ENCODE data around the gene ISCA1.
"Not testable (repeated sequence)": the region's sequence is repeated elsewhere in the genome, so short reads cannot be mapped to it uniquely, and the experiment has no call there.

The ISCA1 gene

GRCh38 chr9:86282077-86282978 lies at the start of gene ISCA1:
TSS of gene ISCA1 (minus strand) at chr9:86282538. CDS start at chr9:86282458, 80 bp downstream.
- DNase-seq (ENCODE audit: low spot score) = peak; percentile 95

DNA sequence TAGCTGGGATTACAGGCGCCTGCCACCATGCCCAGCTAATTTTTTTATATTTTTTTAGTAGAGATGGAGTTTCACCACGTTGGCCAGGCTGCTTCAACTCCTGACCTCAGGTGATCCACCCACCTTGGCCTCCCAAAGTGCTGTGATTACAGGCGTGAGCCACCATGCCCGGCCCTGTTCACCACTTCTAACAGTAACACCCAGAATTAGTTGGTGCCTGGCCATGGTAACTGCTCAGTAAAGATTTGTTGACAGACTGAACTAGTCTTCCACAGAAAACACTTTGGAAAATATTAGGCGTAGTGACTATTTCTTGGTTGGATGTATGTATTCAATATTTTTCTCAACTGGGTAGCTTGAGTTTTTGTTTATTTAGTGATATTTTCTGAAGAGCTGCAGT lies 47.8 kb upstream of the ISCA1 start:
- DNase-seq (ENCODE audit: low spot score) = no peak

DNA sequence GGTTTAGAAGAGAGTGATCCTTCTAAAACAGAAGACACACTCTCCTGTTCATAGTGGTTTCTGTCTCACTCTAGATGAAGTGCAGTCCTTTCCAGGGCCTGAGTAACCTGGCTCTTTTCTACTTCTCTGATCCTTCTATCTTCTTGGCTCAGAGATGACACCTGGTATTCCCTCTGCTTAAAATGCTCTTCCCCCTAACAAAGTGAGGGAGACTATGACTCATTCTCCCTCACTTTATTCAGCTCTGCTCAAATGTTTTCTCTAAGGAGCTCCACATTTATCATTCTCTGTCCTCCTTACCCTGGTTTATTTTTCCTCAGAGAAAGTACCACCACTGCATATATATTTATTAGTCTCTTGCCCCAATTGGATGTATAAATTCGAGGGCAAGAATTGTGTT lies 47.3 kb upstream of the ISCA1 start:
- DNase-seq (ENCODE audit: low spot score) = no peak

GRCh38 chr9:86328156-86328555 lies 45.8 kb upstream of the ISCA1 start:
- no peak for DNase-seq (ENCODE audit: low spot score)

- no peak for DNase-seq (ENCODE audit: low spot score)
These were observed 44.2 kb upstream of the ISCA1 start for GRCh38 chr9:86326536-86326935.

DNA sequence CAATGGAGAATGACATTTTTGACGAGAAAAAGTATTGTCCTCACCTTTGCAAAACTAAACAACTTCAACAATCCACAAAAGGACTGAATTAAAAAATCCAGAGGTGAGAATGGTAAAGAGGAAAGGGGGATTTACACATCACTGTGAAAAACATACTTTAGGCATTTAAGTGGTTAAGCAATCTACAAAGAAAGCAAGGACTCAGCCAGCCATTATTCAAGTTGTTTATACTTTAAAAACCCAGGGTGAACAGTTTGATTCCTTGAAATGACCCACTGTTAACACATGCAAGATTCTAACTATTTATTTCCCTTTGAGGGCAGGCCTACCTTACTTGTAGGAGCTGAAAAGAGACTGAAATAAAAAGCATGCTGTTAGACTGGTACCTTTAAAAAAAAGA lies 42.6 kb upstream of the ISCA1 start:
- no peak for DNase-seq (ENCODE audit: low spot score)

DNA sequence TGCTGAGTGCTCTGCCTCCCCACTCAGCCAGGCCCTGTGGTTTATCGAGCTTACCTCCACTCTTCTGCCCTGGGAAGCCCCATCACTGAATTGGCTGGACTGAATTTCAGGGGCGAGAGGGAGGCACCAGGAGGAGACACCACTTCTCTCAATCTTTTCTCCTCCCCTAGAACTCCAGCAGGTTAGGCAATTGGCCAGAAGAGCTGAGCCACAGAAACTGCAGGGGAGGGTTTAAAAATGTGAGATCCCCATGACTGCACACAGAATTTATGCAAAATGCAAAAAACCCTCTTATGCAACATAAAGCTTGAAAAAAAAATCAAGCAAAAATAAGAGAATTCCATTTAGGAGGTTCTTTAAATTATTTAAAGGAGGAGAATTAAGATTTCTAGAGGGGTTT lies 42.0 kb upstream of the ISCA1 start:
- DNase-seq (ENCODE audit: low spot score) = no peak

- no peak for DNase-seq (ENCODE audit: low spot score)
These were observed 40.8 kb upstream of the ISCA1 start for GRCh38 chr9:86322973-86323644.

DNA sequence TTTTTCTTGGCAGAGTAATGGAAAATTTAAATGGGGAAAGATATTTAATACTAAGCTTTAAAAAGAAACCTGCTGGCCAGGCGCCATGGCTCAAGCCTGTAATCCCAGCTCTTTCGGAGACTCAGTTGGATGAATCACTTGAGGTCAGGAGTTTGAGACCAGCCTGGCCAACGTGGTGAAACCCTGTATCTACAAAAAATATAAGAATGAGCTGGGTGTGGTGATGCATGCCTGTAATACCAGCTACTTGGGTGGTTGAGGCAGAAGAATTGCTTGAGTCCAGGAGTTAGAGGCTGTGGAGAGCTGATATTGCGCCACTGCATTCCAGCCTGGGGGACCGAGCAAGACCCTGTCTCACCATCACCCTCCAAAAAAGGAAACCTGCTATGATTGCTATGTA lies 39.0 kb upstream of the ISCA1 start:
- DNase-seq (ENCODE audit: low spot score) = no peak

DNA sequence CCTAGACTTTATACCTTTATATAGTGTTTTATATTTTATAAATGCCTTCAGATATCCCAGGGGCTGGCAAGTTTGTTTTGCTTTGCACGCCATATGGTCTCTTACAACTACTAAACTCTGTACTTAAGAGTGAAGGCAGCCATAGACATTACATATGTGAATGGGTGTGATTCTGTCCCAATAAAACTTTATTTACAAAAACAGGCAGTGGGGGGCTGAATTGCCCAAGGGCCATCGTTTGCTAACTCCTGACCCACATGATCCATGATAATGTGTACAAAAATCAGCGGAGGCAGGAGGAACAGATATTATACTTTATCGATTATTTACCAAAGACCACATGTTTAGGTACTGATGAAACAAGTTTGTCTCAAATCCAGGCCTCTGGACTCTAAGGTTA lies 35.8 kb upstream of the ISCA1 start:
- no peak for DNase-seq (ENCODE audit: low spot score)

- DNase-seq (ENCODE audit: low spot score) = no peak
These were observed 32.7 kb upstream of the ISCA1 start for GRCh38 chr9:86315078-86315477.

GRCh38 chr9:86312959-86313358 lies 30.6 kb upstream of the ISCA1 start:
- DNase-seq (ENCODE audit: low spot score) = not testable (repeated sequence)

- no peak for DNase-seq (ENCODE audit: low spot score)
These were observed 26.3 kb upstream of the ISCA1 start for GRCh38 chr9:86308687-86309086.

GRCh38 chr9:86304236-86304730 lies 21.9 kb upstream of the ISCA1 start:
- no peak for DNase-seq (ENCODE audit: low spot score)

GRCh38 chr9:86303316-86303975 lies 21.1 kb upstream of the ISCA1 start:
- no peak for DNase-seq (ENCODE audit: low spot score)

GRCh38 chr9:86301686-86302085 lies 19.3 kb upstream of the ISCA1 start:
- DNase-seq (ENCODE audit: low spot score) = no peak

DNA sequence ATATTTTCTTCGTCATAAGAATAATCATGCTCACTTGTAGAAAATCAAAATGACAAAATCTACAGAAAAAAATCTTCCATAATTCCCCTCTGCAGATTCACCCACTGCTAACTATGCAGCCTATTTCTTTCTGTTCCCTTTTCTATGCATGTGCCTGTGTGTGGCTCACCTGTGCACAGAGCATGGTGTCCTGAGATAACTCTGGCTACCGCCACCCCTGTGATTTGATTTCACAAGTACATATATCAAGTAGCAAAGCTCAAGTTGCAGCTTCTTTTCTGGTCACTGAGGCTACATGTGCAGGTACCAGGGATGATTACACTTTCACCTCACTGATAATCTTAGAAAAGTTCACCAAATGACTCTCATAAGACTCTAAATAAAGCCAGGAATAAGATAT lies 18.4 kb upstream of the ISCA1 start:
- no peak for DNase-seq (ENCODE audit: low spot score)

GRCh38 chr9:86298873-86299272 lies 16.5 kb upstream of the ISCA1 start:
- no peak for DNase-seq (ENCODE audit: low spot score)

- not testable (repeated sequence) for DNase-seq (ENCODE audit: low spot score)
These were observed 8.0 kb upstream of the ISCA1 start for GRCh38 chr9:86290341-86290740.

- DNase-seq (ENCODE audit: low spot score) = no peak
These were observed 6.3 kb upstream of the ISCA1 start for GRCh38 chr9:86288499-86289198.

- peak; percentile 86 for DNase-seq (ENCODE audit: low spot score)
These were observed 4.7 kb upstream of the ISCA1 start for GRCh38 chr9:86287013-86287412.

GRCh38 chr9:86286278-86286677 lies 3.9 kb upstream of the ISCA1 start:
- DNase-seq (ENCODE audit: low spot score) = peak; percentile 90

Measured in hematopoietic multipotent progenitor cell treated with erythropoietin and hydrocortisone succinate and interleukin-3 and kit ligand, for 15 days (in vitro differentiated cells).